Esophagus mucosa (tissue), 1 donor: ENCODE results near the gene CCDC40. TPM values are rescaled to one million over a fixed set of nuclear protein-coding genes. Genes with fewer than 3 reads are reported as not detected.
"Not testable (repeated sequence)": the region's sequence is repeated elsewhere in the genome, so short reads cannot be mapped to it uniquely, and the experiment has no call there.

Experiments
- ATAC-seq: fragments of 200-7000 bp; cut with Tn5 transposase; one replicate; pipeline ENCODE4 v1.9.1; 2020
- total RNA-seq: library from RNA; stranded (reverse); gene quantifications from one replicate; pipeline ENCODE4 v1.2.4, GENCODE V29; 2023
- donor health status: DM: yes; HTN: yes; CAD: no.

CCDC40 gene
- total RNA-seq, 1 donor from 2014 or later = 0.72 TPM

DNA sequence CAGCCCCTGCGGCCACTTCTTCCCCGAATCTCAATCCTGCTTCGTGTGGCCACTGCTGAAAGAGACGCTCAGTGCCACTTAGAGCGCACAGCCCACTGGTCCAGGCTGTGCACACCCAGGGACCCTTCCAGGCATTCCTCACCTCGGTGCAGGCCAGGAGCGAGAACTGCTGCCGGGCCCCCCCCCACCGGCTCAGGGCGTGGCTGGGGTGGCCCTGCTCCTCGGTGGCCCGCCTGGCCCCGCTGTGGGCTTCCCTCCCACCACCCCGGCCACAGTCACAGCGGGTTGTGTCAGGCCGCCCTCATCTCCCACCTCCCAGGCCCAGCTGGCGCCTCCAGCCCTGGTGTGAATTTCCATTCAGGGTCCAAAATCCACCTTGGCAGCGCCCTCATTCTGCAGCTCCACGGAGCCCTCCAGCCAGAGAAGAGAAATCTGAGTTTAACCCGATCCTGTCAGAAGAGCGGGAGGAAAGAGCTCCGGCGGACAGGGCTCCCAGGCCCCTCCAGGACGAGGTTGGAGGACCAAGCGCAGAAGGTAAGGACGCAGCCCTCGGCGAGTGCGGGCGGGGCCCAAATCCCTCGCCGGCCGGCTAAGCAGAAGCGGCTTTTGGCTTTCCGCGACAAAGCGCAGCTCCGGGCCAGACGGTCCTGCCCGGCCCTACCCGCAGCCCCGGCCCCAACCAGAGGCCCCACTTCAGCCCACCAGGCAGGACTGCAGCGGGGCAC, 12.8 kb upstream of the CCDC40 start:
- no peak for ATAC-seq

DNA sequence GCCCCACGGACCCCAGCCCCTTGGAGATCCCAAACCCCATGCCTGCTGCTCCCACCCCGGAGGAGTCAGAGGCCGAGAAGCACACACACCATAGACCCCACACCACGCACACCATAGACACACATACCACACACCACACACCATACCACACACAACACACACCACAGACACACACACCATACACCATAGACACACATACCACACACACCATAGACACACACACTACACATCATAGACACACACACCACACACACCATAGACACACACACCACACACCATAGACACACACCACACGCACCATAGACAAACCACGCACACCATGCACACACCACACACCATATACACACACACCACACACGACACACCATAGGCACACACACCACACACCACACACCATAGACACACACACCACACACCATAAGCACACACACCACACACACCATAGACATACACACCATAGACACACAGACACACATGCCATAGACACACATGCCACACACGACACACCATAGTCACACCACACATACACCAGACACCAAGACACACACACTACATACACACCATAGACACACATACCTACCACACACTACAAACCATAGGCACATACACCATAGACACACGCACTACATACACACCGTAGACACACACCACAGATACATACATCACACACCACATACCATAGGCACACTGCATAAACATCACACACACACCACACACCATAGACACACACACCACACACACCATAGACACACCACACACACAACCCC, 12.1 kb upstream of the CCDC40 start:
- peak; percentile 50 for ATAC-seq

DNA sequence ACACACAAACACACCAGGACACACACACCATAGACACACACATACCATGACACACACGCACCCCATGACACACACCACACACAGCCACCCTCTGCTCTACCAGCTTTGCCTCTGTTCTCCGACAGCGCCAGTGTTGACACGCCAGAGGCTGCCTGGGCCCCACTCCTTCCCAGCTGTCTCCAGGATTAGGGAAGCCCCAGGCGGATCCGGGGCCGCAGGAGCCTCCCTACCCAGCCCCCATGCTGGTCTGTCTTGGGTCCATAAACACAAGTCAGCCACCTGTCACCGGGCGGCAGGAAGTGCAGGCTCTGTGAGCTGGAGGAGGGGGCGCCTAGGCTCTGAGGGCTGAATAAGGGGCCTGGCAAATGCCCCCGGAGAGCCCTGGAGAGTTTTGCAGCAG, 11.3 kb upstream of the CCDC40 start:
- ATAC-seq = peak; percentile 70

DNA sequence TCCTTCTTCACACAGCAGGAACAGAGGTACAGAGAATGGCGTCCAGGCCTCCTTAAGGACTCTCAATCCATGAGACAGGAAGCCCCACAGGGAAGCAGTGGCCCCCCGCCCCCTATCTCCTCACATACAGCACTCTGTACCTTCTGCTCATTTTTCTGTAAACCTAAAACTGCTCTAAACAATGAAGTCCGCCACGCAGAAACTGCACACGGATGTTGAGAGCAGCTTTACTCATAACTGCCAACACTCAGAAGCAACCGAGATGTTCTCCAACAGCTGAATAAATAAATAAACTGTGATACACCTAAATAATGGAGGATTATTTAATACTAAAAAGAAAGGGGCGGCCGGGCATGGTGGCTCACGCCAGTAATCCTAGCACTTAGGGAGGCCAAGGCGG, 10.6 kb upstream of the CCDC40 start:
- ATAC-seq = no peak

- peak; percentile 45 for ATAC-seq
Measured at GRCh38 chr17:80026359-80027042, 9.9 kb upstream of the CCDC40 start.

GRCh38 chr17:80027043-80027435, 9.4 kb upstream of the CCDC40 start:
- no peak for ATAC-seq

DNA sequence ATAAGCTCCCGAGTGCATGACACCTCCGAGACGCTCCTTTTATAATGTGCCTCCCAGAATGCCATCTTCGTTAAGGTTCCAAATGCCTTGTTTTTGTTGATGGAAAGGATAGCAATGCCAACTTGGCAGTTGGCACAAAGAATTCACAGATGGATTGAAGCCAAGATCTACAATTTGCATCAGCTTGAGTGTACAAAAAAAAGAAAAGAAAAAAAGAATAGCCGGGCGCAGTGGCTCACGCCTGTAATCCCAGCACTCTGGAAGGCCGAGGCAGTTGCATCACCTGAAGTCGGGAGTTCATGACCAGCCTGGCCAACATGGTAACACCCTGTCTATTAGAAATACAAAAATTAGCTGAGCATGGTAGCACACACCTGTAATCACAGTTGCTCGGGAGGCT, 8.4 kb upstream of the CCDC40 start:
- no peak for ATAC-seq

- ATAC-seq = peak; percentile 5
Measured at GRCh38 chr17:80029258-80029974, 7.0 kb upstream of the CCDC40 start.

DNA sequence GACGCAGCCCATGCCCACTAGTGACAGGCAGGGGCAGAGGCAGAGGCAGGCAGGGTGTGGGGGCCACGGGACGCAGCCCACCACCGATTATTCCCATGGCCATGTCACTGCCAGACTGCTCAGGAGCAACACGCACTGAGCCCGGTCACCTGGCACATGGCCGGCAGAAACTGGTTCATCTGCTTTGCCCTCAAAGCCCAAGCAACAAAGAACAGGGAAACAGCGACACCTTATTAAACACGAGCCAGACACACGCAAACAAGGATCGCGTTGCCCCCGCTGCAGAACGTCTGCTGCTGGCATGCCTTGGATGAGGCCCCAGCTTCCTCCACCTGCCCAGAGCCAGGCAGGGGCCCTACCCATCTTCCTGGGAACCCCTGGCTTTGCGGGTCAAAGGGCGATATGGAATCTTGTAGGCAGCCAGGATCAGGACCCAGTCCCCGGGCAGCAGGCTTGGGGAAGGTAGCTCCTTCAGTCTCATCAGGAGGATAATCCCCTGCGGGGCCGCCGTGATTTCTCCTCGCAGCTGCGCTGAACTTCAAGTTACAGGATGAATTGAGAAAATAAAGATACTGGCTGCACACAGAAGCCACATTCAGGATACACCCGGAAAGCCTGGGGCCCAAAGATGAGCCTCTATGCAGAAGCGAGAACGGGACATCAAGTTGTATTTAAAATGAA, 5.6 kb upstream of the CCDC40 start:
- peak; percentile 65 for ATAC-seq

- no peak for ATAC-seq
Measured at GRCh38 chr17:80031691-80032430, 4.6 kb upstream of the CCDC40 start.

DNA sequence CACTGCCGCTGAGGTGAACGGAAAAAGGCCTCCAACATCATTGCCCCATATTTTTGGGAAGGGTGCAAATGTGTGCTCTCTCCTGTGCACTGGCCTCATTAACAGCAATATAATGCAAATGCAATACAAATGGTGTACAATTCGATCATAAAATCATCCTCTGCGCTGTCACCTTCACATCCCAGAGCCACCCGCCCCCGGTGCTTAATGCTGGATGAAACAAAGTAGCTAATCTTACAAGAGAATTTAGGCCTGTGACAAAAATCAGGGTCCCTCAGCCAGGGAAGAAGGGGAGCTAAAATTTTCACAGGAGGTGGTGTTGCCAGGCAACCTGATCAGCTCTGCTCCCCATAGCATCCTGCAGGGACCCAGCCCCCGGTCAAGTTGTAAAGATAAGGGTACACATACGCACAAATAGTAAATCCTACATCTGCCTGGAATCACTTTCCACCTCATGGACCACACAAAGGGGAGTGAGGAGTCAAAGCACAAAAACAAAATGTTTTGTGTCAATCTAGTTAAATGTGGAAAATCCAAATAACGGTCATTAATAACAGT, 3.7 kb upstream of the CCDC40 start:
- no peak for ATAC-seq

DNA sequence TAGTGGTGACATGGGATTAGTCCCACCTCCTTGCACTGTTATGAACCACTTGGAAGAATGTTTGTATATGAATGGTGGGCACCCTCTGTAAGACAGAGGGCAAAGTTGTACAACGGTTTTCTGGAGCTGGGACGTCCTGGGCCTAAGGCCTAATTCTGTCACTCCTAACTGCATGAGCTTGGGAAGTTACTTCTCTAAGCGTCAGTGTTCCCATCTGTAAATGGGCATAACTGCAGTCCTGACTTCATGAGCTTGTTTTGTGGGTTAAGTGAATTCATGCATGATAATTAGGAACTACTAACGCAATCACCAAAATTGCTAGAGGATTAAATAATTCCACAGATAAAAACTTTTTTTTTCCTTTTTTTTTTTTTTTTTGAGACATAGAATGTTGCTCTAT, 2.6 kb upstream of the CCDC40 start:
- ATAC-seq = no peak

GRCh38 chr17:80034791-80035686, 1.4 kb upstream of the CCDC40 start:
- peak; percentile 7 for ATAC-seq

GRCh38 chr17:80035687-80035936, 830 bp upstream of the CCDC40 start, which contains the start of gene TBC1D16:
TSS of gene TBC1D16 (minus strand) at chr17:80035872. CDS start at chr17:80013547, 22,325 bp downstream.
- no peak for ATAC-seq

- ATAC-seq = peak; percentile 14
Measured at GRCh38 chr17:80036715-80037477, 454 bp downstream of the CCDC40 start.

- no peak for ATAC-seq
Measured at GRCh38 chr17:80043963-80044362, 7.5 kb downstream of the CCDC40 start.

DNA sequence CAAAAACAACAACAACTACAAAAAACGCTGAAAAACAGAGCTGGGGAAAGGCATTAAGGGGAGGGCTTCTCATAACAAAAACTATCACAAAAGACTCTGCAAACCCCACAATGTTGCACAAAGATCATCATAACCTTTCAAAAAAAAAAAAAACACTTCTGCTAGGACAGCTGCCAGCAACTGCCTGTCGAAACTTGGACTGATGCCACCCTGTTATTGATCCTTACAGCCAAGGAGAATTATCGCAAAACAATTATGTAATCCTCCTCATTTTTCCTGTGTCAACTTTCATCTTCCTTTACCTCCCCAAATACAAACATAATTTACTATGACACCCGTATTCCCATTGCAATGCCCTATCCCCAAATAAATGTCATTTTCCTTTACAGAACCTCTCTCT, 9.3 kb downstream of the CCDC40 start:
- ATAC-seq = no peak

DNA sequence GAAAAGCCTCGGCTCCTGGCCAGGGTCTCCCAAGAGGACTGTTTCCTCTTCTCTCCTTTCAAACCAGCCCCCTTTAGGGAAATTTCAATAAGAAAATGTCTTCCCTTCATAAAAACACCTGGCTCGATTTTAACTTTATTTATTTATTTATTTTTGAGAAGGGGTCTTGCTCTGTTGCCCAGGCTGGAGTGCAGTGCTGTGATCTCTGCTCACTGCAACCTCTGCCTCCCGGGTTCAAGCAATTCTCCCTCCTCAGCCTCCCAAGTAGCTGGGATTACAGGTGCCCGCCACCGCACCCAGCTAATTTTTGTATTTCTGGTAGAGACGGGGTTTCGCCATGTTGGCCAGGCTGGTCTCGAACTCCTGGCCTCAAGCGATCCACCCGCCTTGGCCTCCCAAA, 10.3 kb downstream of the CCDC40 start:
- ATAC-seq = not testable (repeated sequence)

GRCh38 chr17:80047176-80047575, 10.7 kb downstream of the CCDC40 start:
- ATAC-seq = no peak

DNA sequence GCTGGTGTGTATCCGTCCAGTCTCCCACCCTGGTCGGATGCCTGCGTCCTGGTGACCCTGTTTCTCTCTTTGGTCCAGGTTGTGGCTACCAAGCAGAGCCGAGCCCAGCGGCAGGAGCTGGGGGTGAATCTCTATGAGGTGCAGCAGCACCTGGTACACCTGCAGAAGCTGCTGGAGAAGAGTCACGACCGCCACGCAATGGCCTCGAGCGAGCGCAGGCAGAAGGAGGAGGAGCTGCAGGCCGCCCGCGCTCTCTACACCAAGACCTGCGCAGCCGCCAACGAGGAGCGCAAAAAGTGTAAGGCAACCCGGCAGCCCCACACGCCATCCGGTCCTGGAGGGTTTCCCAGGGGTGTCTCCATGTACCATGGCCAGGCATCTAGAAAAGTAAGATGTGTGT, 13.5 kb downstream of the CCDC40 start:
- ATAC-seq = no peak
